GM19043 (cell line): Measurements from ENCODE around the gene HDAC3.

Source experiments
- ATAC-seq: cut with Tn5 transposase; IDR thresholded peaks from one replicate; pipeline ENCODE4 v1.9.1; 2021; ENCODE audit warnings: low read depth; ENCODE audit not compliant: unreplicated experiment

Gene HDAC3

GRCh38 chr5:141636413-141637122 lies at the start of gene HDAC3, which contains the start of gene RELL2:
Gene HDAC3 (minus strand): TSS chr5:141636849. CDS start chr5:141636790, 59 bp downstream.
Gene RELL2 (plus strand): TSS chr5:141636997. CDS start chr5:141638226, 1,229 bp downstream.
- peak; percentile 67 for ATAC-seq

GRCh38 chr5:141685591-141685990 lies 48.9 kb upstream of the HDAC3 start:
- no peak for ATAC-seq

GRCh38 chr5:141683596-141684141 lies 47.0 kb upstream of the HDAC3 start:
- no peak for ATAC-seq

GRCh38 chr5:141681695-141682641 lies 45.3 kb upstream of the HDAC3 start, which contains the start of gene ARAP3:
Gene ARAP3 (minus strand): TSS chr5:141682230. CDS start chr5:141680486, 1,744 bp downstream.
- no peak for ATAC-seq

GRCh38 chr5:141681295-141681694 lies 44.6 kb upstream of the HDAC3 start:
- no peak for ATAC-seq

GRCh38 chr5:141680751-141681201 lies 44.1 kb upstream of the HDAC3 start:
- no peak for ATAC-seq

GRCh38 chr5:141680178-141680577 lies 43.5 kb upstream of the HDAC3 start:
- no peak for ATAC-seq

- no peak for ATAC-seq
Observed at GRCh38 chr5:141677415-141677814, 40.8 kb upstream of the HDAC3 start.

- ATAC-seq, result no peak
Observed at GRCh38 chr5:141675672-141676071, 39.0 kb upstream of the HDAC3 start.

GRCh38 chr5:141674747-141675146 lies 38.1 kb upstream of the HDAC3 start:
- no peak for ATAC-seq

- ATAC-seq, result no peak
Observed at GRCh38 chr5:141672841-141673813, 36.5 kb upstream of the HDAC3 start.

GRCh38 chr5:141672071-141672840 lies 35.6 kb upstream of the HDAC3 start:
- no peak for ATAC-seq

GRCh38 chr5:141669520-141669919 lies 32.9 kb upstream of the HDAC3 start:
- no peak for ATAC-seq

GRCh38 chr5:141668601-141669265 lies 32.1 kb upstream of the HDAC3 start:
- no peak for ATAC-seq

- ATAC-seq, result no peak
Observed at GRCh38 chr5:141665995-141666940, 29.6 kb upstream of the HDAC3 start.

- ATAC-seq, result peak; percentile 91
Observed at GRCh38 chr5:141664733-141665461, 28.2 kb upstream of the HDAC3 start.

GRCh38 chr5:141663506-141663905 lies 26.9 kb upstream of the HDAC3 start:
- no peak for ATAC-seq
